Muscle of leg (tissue), 11 donors: ENCODE data around the gene C18orf32. TPM values are rescaled to one million over a fixed set of nuclear protein-coding genes. Genes with fewer than 3 reads are reported as not detected.
"Not testable (repeated sequence)": the region's sequence is repeated elsewhere in the genome, so short reads cannot be mapped to it uniquely, and the experiment has no call there.

ENCODE experiments used
- DNase-seq: peaks from one replicate; pipeline ENCODE4 v3.0.0; 2013
- H3K27ac ChIP-seq: one replicate; pipeline ENCODE4 v1.5.1; 2013; ENCODE audit warnings: mild to moderate bottlenecking, low read length, control low read depth
- H3K27me3 ChIP-seq: one replicate; pipeline ENCODE4 v1.6.1; 2013; ENCODE audit warnings: low read length; ENCODE audit not compliant: control insufficient read depth, insufficient read depth
- H3K36me3 ChIP-seq: one replicate; pipeline ENCODE4 v1.6.1; 2013; ENCODE audit warnings: low read length; ENCODE audit not compliant: control insufficient read depth, insufficient read depth
- H3K4me1 ChIP-seq: one replicate; pipeline ENCODE4 v1.6.1; 2013; ENCODE audit warnings: low read length; ENCODE audit not compliant: control insufficient read depth, insufficient read depth
- H3K4me3 ChIP-seq: one replicate; pipeline ENCODE4 v1.5.1; 2013; ENCODE audit warnings: low read length, control low read depth
- H3K9me3 ChIP-seq: replicated peaks from 2 replicates; pipeline ENCODE4 v1.6.1; 2013; ENCODE audit warnings: low read depth, low read length; ENCODE audit not compliant: control insufficient read depth
- WGBS: methylation state at CpG from one replicate; pipeline ENCODE4 v1.1.5; 2013; ENCODE audit warnings: missing lambda C conversion rate; ENCODE audit not compliant: insufficient coverage; 5-methylcytosine and 5-hydroxymethylcytosine counted together
- polyA plus RNA-seq, 8 donors: library from polyadenylated mRNA; unstranded; fragments of 120-200 nt; gene quantifications; one replicate each; pipeline versions ENCODE4 v1.2.1 to v1.2.3, GENCODE V29; 2013; ENCODE audit warnings: inconsistent platforms in 1 of 8, low replicate concordance in 1 of 8; ENCODE audit not compliant: insufficient read length in 8 of 8, insufficient read depth in 1 of 8
- total RNA-seq: library from RNA; stranded (reverse); fragments of 120-200 nt; gene quantifications from one replicate; pipeline ENCODE4 v1.2.4, GENCODE V29; 2013

Gene C18orf32
- total and polyA plus RNA-seq, 9 donors = 10.8 to 20.5 (median 11.3) TPM

GRCh38 chr18:49490246-49490762 is 3.3 kb upstream of the C18orf32 start:
- 17% methylated on average over 1 of the region's 4 CpGs for WGBS
- Histone ChIP-seq H3K27ac (no peak overlapping the region), H3K4me1 (peaks cover 15% of the 10 kb centered on the region), H3K4me3 (no peak overlapping the region), H3K9me3 (no peaks in the 10 kb centered on the region), H3K36me3 (peaks cover 24% of the 10 kb centered on the region), H3K27me3 (no peaks in the 10 kb centered on the region)
- DNase-seq = no peak

GRCh38 chr18:49487711-49488310 is 777 bp upstream of the C18orf32 start:
- Histone ChIP-seq H3K27ac (peak overlapping the region; percentile 91), H3K4me3 (peak overlapping the region; percentile 78), H3K36me3 (peaks cover 32% of the 10 kb centered on the region), H3K27me3 (no peaks in the 10 kb centered on the region), H3K9me3 (no peaks in the 10 kb centered on the region), H3K4me1 (peaks cover 13% of the 10 kb centered on the region)
- DNase-seq = no peak
- 71% methylated on average over 2 of the region's 8 CpGs for WGBS

- Histone ChIP-seq H3K4me1 (peaks cover 13% of the 10 kb centered on the region), H3K36me3 (peaks cover 36% of the 10 kb centered on the region), H3K27ac (peak overlapping the region; percentile 91), H3K27me3 (no peaks in the 10 kb centered on the region), H3K4me3 (peak overlapping the region; percentile 78), H3K9me3 (no peaks in the 10 kb centered on the region)
- no peak for DNase-seq
- 0% methylated on average over 6 of the region's 10 CpGs for WGBS
Observed at GRCh38 chr18:49486606-49486952, 455 bp downstream of the C18orf32 start.

GRCh38 chr18:49486134-49486533 is 900 bp downstream of the C18orf32 start:
- WGBS = 60% methylated on average over 1 of the region's 8 CpGs
- no peak for DNase-seq
- H3K27ac ChIP-seq = peak overlapping the region; percentile 91
- no peaks in the 10 kb centered on the region for H3K9me3 ChIP-seq
- H3K27me3 ChIP-seq = no peaks in the 10 kb centered on the region
- H3K4me1 ChIP-seq = peaks cover 11% of the 10 kb centered on the region
- peak overlapping the region; percentile 78 for H3K4me3 ChIP-seq
- peaks cover 36% of the 10 kb centered on the region for H3K36me3 ChIP-seq

- H3K9me3 ChIP-seq = no peaks in the 10 kb centered on the region
- peaks cover 9% of the 10 kb centered on the region for H3K4me1 ChIP-seq
- no peak overlapping the region for H3K4me3 ChIP-seq
- DNase-seq = no peak
- H3K36me3 ChIP-seq = peaks cover 41% of the 10 kb centered on the region
- no peaks in the 10 kb centered on the region for H3K27me3 ChIP-seq
- no peak overlapping the region for H3K27ac ChIP-seq
Observed at GRCh38 chr18:49483198-49483597, 3.8 kb downstream of the C18orf32 start.

DNA sequence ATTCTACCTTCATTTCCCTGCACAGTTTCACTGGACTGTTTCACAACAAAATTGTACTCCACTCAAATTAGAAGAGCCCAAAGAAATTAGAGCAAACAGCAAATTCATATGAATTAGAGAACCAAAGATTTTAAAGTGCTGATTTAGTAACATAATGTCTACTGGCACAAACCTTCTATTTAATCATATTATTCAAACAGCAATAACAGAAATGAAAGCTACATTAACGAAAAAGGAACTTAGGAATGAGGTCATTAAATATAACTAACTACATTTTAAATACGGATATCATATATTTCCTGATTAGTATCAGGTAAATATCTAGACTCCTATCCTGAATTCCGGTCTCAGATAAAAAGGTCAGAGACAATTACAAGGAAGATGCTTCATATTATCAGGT is 5.1 kb downstream of the C18orf32 start:
- Histone ChIP-seq H3K9me3 (no peaks in the 10 kb centered on the region), H3K4me1 (peaks cover 5% of the 10 kb centered on the region), H3K36me3 (peaks cover 36% of the 10 kb centered on the region), H3K27me3 (no peaks in the 10 kb centered on the region), H3K4me3 (no peak overlapping the region), H3K27ac (no peak overlapping the region)
- no CpG with 5 or more reads among the region's 3 CpGs for WGBS
- no peak for DNase-seq

GRCh38 chr18:49481317-49481716 is 5.7 kb downstream of the C18orf32 start:
- Histone ChIP-seq H3K4me1 (peaks cover 5% of the 10 kb centered on the region), H3K4me3 (no peak overlapping the region), H3K27me3 (no peaks in the 10 kb centered on the region), H3K36me3 (peaks cover 36% of the 10 kb centered on the region), H3K27ac (no peak overlapping the region), H3K9me3 (no peaks in the 10 kb centered on the region)
- 100% methylated on average over 1 of the region's 4 CpGs for WGBS
- no peak for DNase-seq

GRCh38 chr18:49479381-49480137 is 7.5 kb downstream of the C18orf32 start:
- Histone ChIP-seq H3K36me3 (peaks cover 36% of the 10 kb centered on the region), H3K9me3 (no peaks in the 10 kb centered on the region)

DNA sequence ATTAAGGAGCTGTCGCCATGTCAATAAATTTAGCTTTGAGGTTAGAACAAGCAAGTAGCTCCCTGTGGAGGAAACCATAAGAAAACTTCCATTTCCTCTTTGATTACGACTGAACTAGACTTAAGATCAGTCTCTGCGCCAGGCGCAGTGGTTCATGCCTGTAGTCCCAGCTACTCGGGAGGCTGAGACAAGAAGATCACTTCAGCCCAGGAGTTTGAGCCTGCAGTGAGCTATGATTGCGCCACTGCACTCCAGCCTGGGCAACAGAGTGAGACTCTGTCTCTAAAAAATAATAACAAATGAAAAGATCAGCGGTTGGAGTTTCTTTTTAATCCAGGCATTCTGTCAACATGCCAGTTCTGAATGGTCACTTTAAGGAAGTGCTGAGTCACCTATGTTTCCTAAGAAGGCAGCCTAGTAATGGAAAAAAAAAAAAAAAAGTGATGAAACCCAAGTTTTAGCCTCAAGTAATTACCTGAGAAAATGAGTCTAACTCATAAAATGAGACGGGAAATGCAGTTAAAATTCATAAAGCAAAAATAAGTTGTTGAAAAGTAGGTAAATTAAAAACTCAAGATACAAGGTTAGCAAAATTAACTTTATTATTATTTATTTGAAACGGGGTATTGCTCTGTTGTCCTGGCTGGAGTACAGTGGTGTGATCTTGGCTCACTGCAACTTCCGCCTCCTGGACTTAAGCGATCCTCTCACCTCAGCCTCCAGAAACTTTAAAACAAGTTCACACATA is 10.2 kb downstream of the C18orf32 start:
- H3K27me3 ChIP-seq = no peaks in the 10 kb centered on the region
- H3K9me3 ChIP-seq = no peaks in the 10 kb centered on the region
- 62% methylated on average over 3 of the region's 11 CpGs for WGBS
- H3K4me3 ChIP-seq = no peak overlapping the region
- no peaks in the 10 kb centered on the region for H3K4me1 ChIP-seq
- peak; percentile 49 for DNase-seq
- peaks cover 24% of the 10 kb centered on the region for H3K36me3 ChIP-seq
- H3K27ac ChIP-seq = no peak overlapping the region

More at GRCh38 chr18:49479381-49480137, 7.5 kb downstream of the C18orf32 start:
- DNase-seq = no peak
- Histone ChIP-seq H3K4me1 (no peaks in the 10 kb centered on the region), H3K27me3 (no peaks in the 10 kb centered on the region), H3K27ac (no peak overlapping the region), H3K4me3 (no peak overlapping the region)
- 100% methylated on average over 3 of the region's 5 CpGs for WGBS

GRCh38 chr18:49474935-49475334 is 12.1 kb downstream of the C18orf32 start:
- H3K4me3 ChIP-seq, H3K27me3 ChIP-seq, H3K9me3 ChIP-seq, H3K4me1 ChIP-seq, H3K27ac ChIP-seq, DNase-seq: not testable (repeated sequence)
- WGBS = no CpG with 5 or more reads among the region's 6 CpGs
- H3K36me3 ChIP-seq = peaks cover 11% of the 10 kb centered on the region
